Adipose tissue (tissue), 3 donors: Measurements from ENCODE around the gene RAB4B. TPM values are rescaled to one million over a fixed set of nuclear protein-coding genes. Genes with fewer than 3 reads are reported as not detected.

Experiments
- H3K27ac ChIP-seq: one replicate; pipeline ENCODE4 v1.5.1; 2013; ENCODE audit warnings: low read depth, low read length
- WGBS, 3 donors: extraction: QIAGEN DNeasy Blood & Tissue Kit; methylation state at CpG; one replicate each; pipeline ENCODE4 v1.1.7; 2013; 5-methylcytosine and 5-hydroxymethylcytosine counted together
- polyA plus RNA-seq, 3 donors: library from polyadenylated mRNA; stranded (reverse); fragments of 200-250 nt; gene quantifications; one replicate each; pipeline ENCODE4 v1.2.3, GENCODE V29; 2013
- donor health status: healthy with polysubstance abuse.
- donor health status: Bipolar disorder and iron deficiency.
- donor health status: healthy.

RAB4B gene
- polyA plus RNA-seq, 3 donors, result 19.6 to 41.4 (median 31.7) TPM

DNA sequence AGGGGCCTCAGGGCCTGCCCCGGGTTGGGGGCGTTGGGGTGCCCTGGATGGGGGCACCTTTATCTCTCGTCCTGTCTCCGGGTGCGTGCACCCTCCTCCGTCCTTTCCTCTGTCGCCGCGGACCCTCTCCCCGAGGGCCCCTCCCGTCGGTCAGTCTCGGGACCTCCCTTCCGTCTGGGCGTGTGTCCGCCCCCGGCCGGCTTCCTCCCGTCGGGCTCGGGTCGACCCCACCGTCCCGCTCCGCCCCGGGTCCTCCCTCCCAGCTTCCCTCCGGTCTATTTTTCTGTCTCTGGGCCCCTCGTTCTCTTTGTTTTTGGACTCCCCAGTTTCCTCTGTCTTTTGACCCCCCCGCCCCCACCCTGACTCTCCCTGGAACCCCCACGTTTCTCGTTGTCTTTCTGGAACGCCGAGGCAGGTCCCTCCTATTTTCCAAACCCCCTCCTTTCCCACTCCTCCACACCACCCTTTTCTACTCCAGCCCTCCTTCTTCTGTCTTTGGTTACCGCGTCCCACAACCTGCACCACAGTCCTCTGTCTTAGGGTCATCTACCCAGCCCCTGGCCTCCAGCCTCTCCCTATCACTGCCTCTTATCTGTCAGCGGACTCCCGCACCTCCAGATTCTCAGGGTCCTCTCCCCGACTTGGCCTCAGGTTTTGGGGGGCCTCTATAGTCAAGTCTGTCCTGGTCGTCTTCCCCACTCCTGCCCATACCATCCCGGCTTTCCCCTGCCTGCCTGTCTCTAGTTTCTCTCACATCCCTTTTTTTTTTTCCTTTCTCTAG, 21.7 kb downstream of the RAB4B start:
- H3K27ac ChIP-seq, result no peak overlapping the region
- WGBS, 3 donors, result 1 to 4% (median 2%) methylated on average over 37 to 40 of the region's 40 CpGs

DNA sequence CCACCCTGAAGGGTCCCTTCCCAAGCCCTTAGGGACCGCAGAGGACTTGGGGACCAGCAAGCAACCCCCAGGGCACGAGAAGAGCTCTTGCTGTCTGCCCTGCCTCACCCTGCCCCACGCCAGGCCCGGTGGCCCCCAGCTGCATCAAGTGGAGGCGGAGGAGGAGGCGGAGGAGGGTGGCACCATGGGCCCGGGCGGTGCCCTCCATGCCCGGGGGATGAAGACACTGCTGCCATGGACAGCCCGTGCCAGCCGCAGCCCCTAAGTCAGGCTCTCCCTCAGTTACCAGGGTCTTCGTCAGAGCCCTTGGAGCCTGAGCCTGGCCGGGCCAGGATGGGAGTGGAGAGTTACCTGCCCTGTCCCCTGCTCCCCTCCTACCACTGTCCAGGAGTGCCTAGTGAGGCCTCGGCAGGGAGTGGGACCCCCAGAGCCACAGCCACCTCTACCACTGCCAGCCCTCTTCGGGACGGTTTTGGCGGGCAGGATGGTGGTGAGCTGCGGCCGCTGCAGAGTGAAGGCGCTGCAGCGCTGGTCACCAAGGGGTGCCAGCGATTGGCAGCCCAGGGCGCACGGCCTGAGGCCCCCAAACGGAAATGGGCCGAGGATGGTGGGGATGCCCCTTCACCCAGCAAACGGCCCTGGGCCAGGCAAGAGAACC, 22.4 kb downstream of the RAB4B start:
- WGBS, 3 donors, result 62 to 75% (median 62%) methylated on average over 27 of the region's 27 CpGs
- H3K27ac ChIP-seq, result no peak overlapping the region

DNA sequence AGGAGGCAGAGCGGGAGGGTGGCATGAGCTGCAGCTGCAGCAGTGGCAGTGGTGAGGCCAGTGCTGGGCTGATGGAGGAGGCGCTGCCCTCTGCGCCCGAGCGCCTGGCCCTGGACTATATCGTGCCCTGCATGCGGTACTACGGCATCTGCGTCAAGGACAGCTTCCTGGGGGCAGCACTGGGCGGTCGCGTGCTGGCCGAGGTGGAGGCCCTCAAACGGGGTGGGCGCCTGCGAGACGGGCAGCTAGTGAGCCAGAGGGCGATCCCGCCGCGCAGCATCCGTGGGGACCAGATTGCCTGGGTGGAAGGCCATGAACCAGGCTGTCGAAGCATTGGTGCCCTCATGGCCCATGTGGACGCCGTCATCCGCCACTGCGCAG, 22.9 kb downstream of the RAB4B start:
- H3K27ac ChIP-seq, result no peak overlapping the region
- WGBS, 3 donors, result 73 to 86% (median 77%) methylated on average over 23 to 27 of the region's 27 CpGs

DNA sequence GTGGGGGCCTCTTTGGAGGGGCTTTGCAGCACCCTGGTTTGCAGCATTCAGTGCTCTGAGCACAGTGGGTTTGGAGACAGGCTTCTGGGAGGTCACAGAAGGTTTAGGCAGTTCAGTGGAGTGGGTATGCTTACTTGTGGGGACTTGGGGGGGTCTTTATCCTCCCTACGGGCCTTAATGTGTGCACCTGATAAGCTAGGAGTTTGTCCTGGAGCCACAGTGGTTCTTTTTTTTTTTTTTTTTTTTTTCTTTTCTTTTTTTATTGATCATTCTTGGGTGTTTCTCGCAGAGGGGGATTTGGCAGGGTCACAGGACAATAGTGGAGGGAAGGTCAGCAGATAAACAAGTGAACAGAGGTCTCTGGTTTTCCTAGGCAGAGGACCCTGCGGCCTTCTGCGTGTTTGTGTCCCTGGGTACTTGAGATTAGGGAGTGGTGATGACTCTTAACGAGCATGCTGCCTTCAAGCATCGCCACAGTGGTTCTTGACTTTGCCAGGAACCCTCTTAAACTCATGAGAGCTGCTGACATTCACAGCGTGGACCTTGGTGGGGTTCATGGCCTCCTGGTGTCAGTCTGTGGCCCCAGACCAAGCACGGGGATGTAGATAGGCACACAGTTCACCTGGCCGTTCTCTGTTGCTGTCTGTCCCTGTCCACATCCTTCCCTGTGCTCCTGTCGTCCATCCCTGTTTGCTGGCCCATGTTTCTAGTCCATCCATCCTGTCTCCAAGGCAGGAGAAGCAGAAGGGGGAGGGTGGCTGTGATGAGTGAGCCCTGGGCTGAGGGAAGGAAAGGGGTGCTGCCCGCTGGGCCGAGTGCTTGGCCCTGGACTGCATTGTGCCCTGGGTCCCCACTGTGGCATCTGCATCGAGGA, 23.6 kb downstream of the RAB4B start:
- 39 to 51% (median 46%) methylated on average over 12 to 13 of the region's 13 CpGs for WGBS, 3 donors
- no peak overlapping the region for H3K27ac ChIP-seq

DNA sequence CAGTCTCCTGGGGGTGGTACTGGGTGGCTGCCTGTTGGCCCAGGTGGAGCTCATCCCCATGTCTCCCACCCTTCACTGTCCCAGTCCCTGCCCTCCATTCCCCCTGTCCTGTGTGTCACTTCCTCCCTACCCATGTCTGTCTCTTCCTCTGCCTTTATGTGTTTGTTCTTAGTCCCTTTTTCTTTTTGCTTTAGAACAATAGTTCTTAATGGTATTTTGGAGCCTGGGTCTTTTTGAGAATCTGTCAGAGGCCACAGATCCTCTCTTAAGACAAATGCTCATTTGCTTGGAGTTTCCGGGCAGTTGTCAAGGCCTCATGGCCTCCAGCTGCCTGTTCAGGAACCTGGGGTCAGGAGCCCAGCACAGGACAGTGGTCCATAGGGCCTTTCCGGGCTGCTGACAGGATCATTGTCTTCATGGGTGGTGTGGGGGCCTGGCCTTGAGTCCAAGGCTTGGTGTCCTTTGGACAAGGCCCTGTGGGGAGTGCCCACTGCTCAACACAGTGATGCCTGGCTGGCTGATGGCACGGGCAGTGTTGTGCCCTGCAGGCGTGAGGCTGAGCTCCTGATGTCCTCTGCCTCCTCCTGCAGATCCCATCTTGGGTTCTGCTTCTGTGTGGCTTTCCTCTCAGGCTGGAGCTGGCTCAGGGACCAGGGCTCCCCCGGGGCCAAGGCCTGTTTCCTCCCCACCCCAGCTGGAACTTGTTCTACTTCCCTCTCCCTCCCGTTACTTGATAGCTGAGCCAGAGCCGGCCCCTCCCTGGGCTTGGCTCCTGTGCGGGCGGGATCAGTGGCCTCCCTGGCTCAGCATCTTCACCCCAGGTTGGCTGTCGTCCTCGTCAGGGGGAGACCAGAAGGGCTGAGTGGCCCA, 24.5 kb downstream of the RAB4B start:
- 18 to 30% (median 21%) methylated on average over 11 of the region's 11 CpGs for WGBS, 3 donors
- no peak overlapping the region for H3K27ac ChIP-seq

DNA sequence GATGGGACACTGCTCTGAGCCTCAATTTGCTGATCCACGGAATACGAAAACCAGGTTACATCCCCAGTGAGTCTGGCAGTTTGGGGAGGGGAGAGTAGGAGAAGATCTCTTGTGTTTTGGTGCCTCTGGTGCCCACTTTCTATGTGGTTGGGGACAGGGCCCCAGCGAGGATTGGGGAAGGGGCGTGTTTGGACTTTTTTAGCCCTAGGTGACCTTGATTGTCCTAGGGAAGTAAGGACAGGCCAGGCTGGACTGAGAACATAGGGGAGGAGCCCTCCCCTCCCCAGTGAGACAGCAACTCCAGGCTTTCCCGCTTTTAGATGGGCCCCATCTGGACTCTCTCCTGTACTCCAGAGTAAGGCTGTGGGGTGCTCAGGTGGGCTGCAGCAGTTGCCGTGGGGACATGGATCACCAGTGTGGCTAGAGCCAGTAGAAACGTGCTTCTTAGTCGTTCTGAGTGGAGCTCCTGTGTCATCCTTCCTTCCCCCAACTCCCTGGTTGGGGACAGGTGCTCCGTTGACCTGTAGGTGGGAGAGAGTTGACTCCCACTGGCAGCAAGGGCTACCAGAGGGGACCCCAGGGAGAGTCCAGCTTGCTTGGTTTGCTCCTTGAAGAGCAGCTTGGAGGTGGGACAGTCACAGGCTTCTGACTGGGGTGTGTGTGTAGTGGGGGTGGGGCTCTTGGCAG, 25.3 kb downstream of the RAB4B start:
- WGBS, 3 donors, result 29 to 48% (median 38%) methylated on average over 9 of the region's 9 CpGs
- no peak overlapping the region for H3K27ac ChIP-seq

DNA sequence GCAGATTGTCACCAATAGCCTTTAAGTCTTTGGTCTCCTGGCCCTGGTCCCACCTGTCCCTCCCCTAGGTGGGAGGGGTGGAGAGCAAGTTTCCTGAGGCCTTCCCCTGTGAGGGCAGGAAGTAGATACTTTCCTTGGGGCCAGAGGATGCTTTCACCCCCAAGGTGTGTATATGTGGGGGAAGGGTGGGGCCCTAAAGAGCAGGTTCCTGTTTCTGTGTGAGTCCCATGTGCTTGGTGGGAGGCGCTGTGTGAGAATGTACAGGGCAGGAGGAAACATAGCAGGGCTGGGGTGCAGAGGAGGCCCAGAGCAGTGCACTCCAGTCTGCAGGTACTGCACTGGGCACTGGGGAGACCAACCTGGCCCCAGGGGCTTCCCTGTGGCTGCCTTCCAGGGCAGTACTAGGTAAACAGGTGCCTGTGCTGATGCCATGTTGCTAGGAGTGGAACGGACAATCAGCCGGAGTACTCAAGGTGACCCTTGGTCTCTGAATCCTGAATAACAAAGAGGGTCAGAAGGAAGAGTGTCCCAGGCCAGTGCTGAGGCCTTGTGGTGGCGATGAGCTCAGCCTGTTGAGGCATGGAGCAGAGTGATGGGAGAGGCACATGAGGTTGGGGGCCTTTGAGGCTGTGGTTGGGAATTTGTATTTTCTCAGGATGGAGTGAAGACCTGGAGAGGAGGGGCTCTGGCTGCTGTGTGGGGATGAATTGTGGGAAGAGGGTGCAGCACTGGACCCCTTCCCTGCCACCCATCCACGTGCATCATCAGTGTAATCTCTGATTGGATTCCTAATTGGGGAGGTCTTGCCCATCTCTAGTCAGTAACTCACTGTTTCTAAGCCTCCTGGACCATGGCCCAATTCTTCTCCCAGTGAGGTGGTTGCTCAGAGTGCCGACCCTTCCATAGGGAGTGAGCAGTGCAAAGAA, 26.1 kb downstream of the RAB4B start:
- WGBS, 3 donors, result 55 to 79% (median 71%) methylated on average over 6 of the region's 6 CpGs
- H3K27ac ChIP-seq, result no peak overlapping the region

DNA sequence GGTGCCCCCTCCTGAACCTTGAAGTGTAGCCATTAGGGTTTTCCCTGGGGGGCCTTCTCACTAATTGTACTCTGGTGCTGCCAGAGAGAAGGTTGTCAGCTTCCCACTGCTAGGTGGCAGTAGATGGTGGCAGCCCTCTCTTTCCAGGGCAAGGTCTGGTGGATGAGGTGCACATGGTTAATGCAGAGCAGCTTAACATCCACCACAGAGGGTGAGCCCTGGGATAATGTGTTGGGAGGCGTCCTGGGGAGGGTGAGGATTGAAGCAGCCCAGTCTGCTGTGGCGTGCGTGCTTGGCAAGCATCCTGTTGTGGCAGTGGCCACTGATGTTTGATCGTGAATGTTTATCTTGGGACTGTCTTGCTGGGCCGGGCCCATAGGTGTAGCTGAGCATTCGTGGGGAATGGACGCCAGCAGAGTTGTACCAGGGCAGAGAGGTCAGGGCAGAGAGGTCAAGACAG, 26.8 kb downstream of the RAB4B start:
- 19 to 71% (median 58%) methylated on average over 7 of the region's 7 CpGs for WGBS, 3 donors
- H3K27ac ChIP-seq, result no peak overlapping the region

DNA sequence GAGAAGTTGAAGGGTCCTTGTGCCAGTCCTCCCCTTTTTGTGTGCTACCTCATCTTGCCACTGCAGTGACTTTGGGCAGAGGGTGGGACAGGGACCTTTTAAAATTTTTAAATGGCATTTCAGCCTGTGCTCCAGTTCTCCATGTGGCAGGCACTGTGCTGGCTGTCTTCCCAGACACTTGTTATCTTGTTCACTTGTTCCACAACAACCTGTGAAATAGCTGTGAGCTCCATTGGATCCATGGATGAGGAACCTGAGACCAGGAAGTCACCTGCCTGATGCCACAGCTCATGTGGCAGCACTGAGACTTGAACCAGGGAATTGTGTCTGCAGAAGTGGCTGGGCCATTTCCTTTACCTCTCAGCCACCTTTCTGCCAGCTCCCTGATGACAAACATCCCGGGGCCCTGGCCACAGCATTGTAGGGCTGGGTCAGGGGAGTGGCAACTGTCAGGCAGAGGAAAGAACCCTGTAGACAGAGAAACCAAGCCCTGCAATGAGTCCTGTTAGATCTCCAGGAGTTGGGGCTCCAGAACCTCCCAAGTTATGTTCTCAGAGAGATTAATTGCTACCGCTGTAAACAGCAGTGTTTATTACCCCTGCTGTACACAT, 27.3 kb downstream of the RAB4B start:
- WGBS, 3 donors, result 51 to 71% (median 58%) methylated on average over 2 of the region's 2 CpGs
- peak overlapping the region; percentile 76 for H3K27ac ChIP-seq

DNA sequence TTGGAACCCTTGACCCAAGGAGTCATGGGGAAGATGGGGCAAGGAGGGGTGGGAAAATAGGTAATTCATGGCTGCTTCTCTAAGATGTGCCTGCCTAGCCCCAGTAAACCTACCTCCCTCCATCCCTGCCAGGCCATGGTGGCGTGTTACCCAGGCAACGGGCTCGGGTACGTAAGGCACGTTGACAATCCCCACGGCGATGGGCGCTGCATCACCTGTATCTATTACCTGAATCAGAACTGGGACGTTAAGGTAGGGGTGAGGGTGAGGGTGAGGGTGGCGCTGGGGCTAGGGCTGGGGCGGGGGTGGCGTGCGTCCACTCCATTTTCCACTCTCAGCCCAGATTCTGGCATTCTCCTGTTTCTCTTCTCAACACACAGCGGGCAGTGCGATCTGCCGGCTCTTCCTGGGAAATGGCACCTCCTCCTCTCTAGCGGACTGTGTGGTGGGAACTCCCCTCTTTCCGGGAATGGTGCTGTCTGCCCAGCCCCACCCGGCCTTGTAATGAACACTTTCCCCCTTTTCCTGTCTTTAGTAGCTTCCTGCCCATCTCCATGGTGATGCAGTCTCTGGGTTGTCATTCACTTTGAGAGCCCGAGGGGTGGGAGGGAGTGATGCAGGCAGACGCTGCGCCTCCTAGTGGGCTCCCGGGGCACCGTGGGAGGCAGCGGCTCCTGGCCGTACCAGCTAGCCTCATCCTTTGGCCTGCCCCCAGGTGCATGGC, 28.5 kb downstream of the RAB4B start:
- peak overlapping the region; percentile 76 for H3K27ac ChIP-seq
- 20 to 45% (median 30%) methylated on average over 25 to 26 of the region's 26 CpGs for WGBS, 3 donors

DNA sequence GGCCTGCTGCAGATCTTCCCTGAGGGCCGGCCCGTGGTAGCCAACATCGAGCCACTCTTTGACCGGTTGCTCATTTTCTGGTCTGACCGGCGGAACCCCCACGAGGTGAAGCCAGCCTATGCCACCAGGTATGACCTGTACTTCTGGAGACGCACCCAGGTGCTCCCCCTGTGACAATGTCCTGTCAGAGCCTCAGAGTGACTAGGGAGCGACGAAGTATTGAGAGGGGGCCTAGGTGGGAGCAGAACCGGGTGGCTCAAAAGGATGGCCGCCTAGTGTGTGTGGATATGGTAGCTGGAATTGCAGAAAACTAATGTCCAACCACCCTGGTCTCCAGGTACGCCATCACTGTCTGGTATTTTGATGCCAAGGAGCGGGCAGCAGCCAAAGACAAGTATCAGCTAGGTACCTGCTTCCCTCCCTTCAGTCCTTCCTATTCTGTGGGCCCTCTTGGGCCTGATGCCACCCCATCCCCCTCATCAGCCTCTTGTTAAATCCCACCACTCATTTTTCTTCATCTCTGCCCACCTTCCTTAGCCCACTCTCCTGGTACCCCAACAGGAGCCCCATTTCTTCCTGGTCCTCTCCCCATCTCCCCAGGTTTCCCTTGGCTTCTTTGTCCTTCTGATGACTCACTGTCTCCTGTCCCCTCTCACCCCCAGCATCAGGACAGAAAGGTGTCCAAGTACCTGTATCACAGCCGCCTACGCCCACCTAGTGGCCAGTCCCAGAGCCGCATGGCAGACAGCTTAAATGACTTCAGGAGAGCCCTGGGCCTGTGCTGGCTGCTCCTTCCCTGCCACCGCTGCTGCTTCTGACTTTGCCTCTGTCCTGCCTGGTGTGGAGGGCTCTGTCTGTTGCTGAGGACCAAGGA, 29.3 kb downstream of the RAB4B start:
- no peak overlapping the region for H3K27ac ChIP-seq
- WGBS, 3 donors, result 67 to 72% (median 68%) methylated on average over 18 of the region's 18 CpGs

DNA sequence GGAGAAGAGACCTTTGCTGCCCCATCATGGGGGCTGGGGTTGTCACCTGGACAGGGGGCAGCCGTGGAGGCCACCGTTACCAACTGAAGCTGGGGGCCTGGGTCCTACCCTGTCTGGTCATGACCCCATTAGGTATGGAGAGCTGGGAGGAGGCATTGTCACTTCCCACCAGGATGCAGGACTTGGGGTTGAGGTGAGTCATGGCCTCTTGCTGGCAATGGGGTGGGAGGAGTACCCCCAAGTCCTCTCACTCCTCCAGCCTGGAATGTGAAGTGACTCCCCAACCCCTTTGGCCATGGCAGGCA, 29.9 kb downstream of the RAB4B start:
- WGBS, 3 donors, result 63 to 89% (median 89%) methylated on average over 2 of the region's 2 CpGs
- no peak overlapping the region for H3K27ac ChIP-seq

DNA sequence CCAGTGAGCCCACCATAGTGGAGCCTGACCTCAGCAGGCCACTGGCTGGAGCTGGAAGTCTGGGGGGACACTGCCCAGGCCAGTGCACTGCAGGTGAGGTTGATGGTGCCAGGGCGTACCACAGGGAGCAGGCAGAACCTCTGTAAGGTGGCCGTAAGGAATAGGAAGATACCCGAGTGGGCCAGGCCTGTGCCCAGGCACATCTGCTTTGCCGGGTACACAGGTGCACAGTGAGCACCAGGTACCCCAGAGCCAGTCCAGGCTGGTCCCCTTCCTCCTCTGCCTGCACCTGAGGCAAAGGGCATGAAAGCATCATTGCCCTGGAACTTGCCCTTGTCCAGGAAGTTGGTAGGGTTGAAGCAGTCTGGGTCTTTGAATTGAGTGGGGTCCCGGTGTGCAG, 30.4 kb downstream of the RAB4B start:
- 85 to 91% (median 88%) methylated on average over 5 of the region's 5 CpGs for WGBS, 3 donors
- no peak overlapping the region for H3K27ac ChIP-seq

DNA sequence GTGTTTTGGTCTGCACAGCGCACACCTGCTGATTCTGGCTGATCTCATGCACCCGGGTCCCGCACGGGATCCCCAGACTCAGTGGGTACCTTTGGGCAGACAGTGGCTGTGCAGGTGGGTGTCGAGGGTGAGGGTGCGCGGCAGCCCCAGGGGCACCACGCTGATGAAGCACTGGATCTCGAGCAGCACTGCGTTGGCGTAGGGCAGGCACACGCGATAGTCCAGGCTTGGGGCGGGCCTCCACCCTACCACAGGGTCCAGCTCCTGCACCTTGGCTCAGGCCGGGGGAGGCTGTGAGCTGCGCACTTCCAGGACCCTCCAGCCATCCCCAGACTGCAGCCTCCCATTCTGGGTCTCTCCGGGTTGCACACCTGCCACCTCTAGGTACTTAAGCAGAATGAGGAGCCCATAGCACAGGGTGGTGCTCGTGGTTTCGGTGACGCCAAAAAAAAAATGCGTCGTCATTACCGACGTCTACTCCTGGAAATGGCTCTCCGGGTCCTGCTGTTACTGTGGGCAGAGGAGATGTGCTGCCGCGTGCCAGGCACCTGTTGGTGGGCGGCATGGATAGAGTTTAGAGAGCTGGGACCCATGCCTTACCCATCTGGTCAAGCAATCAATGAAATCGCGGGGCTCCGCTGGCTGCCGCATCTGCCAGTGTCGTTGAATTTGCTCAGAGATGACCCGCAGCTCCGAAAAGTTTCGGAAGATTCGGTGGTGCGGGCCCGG, 31.5 kb downstream of the RAB4B start:
- WGBS, 3 donors, result 89 to 94% (median 91%) methylated on average over 39 of the region's 39 CpGs
- H3K27ac ChIP-seq, result no peak overlapping the region
